Measurements from ENCODE around the gene PRLR. TPM values are rescaled to one million over a fixed set of nuclear protein-coding genes. Genes with fewer than 3 reads are reported as not detected.
"Not testable (repeated sequence)": the region's sequence is repeated elsewhere in the genome, so short reads cannot be mapped to it uniquely, and the experiment has no call there.

PRLR gene
- total RNA-seq, 1 donor from 2014 or later = 13.3 TPM

DNA sequence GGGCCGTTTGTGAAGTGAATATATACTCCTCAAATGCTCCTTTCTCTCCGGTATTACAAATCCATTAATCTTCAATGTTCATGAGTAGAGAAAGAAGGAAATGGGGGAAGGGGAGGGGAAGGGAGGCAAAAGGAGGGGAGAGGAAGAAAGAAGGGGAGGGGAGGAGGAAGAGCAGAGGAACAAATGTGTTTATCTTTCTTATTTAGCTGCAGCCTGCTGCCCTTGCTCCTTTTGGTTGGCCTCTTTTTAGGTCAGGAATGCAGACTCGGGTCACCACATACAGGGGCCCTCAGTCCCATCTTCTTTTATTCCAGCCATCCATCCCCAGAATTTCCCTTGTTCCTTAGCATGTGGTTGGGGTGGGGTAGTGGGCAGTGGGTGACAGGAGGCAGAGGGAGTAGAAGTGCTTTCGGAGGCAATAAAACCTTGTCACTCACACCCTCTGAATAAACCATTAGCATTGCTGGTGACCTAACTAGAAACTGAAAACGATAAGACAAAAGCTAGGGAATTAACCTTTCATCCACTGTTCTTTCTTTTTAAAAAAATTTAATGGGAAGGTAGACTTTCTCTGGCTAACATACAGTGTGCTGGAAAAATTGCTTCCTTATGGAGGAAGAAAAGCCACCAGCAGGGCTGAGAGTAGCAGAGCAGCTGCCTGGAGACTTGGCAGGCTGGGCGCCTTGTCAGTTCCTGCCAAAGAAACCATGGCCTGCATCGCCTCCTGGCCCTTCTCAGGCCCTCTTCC lies 16.8 kb upstream of the PRLR start:
- intact Hi-C loops (cut with DNase I) = no loop called here
- Histone ChIP-seq H3K27me3 (no peaks in the 10 kb centered on the region), H3K27ac (peak overlapping the region; percentile 66), H3K36me3 (no peaks in the 10 kb centered on the region), H3K4me1 (peaks cover 14% of the 10 kb centered on the region), H3K9me3 (no peaks in the 10 kb centered on the region), H3K4me3 (no peak overlapping the region)
- TF ChIP-seq POLR2A (IDR thresholded peaks at IDR 0.05) (no peak), POLR2AphosphoS5 (IDR thresholded peaks at IDR 0.05; ENCODE audit: insufficient read depth in 1 of 2, low read depth in 1 of 2) (no peak)
- TF ChIP-seq, protein P1, sequence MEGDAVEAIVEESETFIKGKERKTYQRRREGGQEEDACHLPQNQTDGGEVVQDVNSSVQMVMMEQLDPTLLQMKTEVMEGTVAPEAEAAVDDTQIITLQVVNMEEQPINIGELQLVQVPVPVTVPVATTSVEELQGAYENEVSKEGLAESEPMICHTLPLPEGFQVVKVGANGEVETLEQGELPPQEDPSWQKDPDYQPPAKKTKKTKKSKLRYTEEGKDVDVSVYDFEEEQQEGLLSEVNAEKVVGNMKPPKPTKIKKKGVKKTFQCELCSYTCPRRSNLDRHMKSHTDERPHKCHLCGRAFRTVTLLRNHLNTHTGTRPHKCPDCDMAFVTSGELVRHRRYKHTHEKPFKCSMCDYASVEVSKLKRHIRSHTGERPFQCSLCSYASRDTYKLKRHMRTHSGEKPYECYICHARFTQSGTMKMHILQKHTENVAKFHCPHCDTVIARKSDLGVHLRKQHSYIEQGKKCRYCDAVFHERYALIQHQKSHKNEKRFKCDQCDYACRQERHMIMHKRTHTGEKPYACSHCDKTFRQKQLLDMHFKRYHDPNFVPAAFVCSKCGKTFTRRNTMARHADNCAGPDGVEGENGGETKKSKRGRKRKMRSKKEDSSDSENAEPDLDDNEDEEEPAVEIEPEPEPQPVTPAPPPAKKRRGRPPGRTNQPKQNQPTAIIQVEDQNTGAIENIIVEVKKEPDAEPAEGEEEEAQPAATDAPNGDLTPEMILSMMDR (IDR thresholded peaks at IDR 0.05) = no peak
- DNase-seq (ENCODE audit: extremely low spot score in 2 of 2) = no peak

DNA sequence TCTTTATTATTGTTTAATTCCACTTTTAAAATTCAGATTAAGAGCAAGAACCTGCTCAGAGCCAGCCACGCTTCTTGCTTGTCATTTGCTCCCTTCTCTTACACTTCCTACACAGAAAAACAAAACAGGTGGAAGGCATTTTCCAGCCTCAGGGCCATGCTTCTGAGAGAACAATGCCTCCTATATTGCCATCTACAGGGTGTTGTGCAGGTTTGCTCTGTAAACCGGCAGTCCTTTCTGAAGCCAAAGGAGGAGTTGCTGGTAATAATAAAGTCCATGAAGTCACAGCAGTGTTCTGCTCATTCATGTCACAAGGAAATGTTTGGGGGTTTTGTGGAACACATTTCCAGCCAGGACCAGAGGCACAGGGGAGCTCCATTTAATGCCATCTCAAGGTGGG lies 16.1 kb upstream of the PRLR start:
- Histone ChIP-seq H3K9me3 (no peaks in the 10 kb centered on the region), H3K27ac (peak overlapping the region; percentile 66), H3K4me3 (no peak overlapping the region), H3K36me3 (no peaks in the 10 kb centered on the region), H3K4me1 (peaks cover 14% of the 10 kb centered on the region), H3K27me3 (no peaks in the 10 kb centered on the region)
- TF ChIP-seq, protein P1 (IDR thresholded peaks at IDR 0.05) = no peak
- TF ChIP-seq POLR2AphosphoS5 (IDR thresholded peaks at IDR 0.05; ENCODE audit: insufficient read depth in 1 of 2, low read depth in 1 of 2) = no peak
- no peak for TF ChIP-seq POLR2A (IDR thresholded peaks at IDR 0.05)
- DNase-seq (ENCODE audit: extremely low spot score in 2 of 2) = no peak
- intact Hi-C loops (cut with DNase I) = no loop called here

DNA sequence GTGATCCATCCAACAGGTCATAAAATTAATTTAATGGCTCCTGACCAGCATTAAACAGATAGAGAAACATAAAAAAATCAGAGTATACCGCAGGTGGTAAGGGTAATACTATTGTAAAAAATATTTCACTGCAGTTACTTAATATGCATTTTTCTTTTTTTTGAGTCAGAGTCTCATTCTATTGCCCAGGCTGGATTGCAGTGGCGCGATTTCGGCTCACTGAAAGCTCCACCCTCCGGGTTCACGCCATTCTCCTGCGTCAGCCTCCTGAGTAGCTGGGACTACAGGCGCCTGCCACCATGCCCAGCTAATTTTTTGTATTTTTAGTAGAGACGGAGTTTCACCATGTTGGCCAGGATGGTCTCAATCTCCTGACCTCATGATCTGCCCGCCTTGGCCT lies 15.1 kb upstream of the PRLR start:
- H3K27me3 ChIP-seq; H3K27ac ChIP-seq; H3K9me3 ChIP-seq; H3K4me3 ChIP-seq; H3K36me3 ChIP-seq; intact Hi-C loops (cut with DNase I); DNase-seq (ENCODE audit: extremely low spot score in 2 of 2): not testable (repeated sequence)
- peaks cover 14% of the 10 kb centered on the region for H3K4me1 ChIP-seq

GRCh38 chr5:35244171-35244570 lies 13.9 kb upstream of the PRLR start:
- Histone ChIP-seq H3K4me1 (peaks cover 14% of the 10 kb centered on the region), H3K27me3 (no peaks in the 10 kb centered on the region), H3K27ac (no peak overlapping the region), H3K36me3 (no peaks in the 10 kb centered on the region), H3K9me3 (no peaks in the 10 kb centered on the region), H3K4me3 (no peak overlapping the region)
- no peak for DNase-seq (ENCODE audit: extremely low spot score in 2 of 2)
- TF ChIP-seq, protein P1 (IDR thresholded peaks at IDR 0.05) = no peak
- TF ChIP-seq POLR2AphosphoS5 (IDR thresholded peaks at IDR 0.05; ENCODE audit: insufficient read depth in 1 of 2, low read depth in 1 of 2) (no peak), POLR2A (IDR thresholded peaks at IDR 0.05) (no peak)
- intact Hi-C loops (cut with DNase I) = no loop called here

GRCh38 chr5:35242702-35243258 lies 12.5 kb upstream of the PRLR start:
- Histone ChIP-seq H3K4me3 (no peak overlapping the region), H3K4me1 (peaks cover 14% of the 10 kb centered on the region), H3K36me3 (no peaks in the 10 kb centered on the region), H3K27me3 (no peaks in the 10 kb centered on the region), H3K9me3 (no peaks in the 10 kb centered on the region), H3K27ac (no peak overlapping the region)
- no peak for DNase-seq (ENCODE audit: extremely low spot score in 2 of 2)
- intact Hi-C loops (cut with DNase I) = no loop called here
- TF ChIP-seq POLR2A (IDR thresholded peaks at IDR 0.05) (no peak), POLR2AphosphoS5 (IDR thresholded peaks at IDR 0.05; ENCODE audit: insufficient read depth in 1 of 2, low read depth in 1 of 2) (no peak)
- TF ChIP-seq, protein P1 (IDR thresholded peaks at IDR 0.05) = no peak
